Ramos (cell line): ENCODE results near the gene PRAMEF2.
"Not testable (repeated sequence)": the region's sequence is repeated elsewhere in the genome, so short reads cannot be mapped to it uniquely, and the experiment has no call there.

ENCODE experiments used
- in situ Hi-C: fragments of 300-500 bp; cut with MboI; formaldehyde crosslinking; loops from one replicate; pipeline ENCODE4 v1.14.3; 2022; ENCODE audit warnings: low sequenced_read_pairs; ENCODE audit not compliant: unreplicated experiment

Gene PRAMEF2

GRCh38 chr1:12856786-12857185 lies at the start of gene PRAMEF2:
PRAMEF2 (plus strand) TSS chr1:12857086; CDS start chr1:12859010, 1,924 bp downstream.
- in situ Hi-C loops: not testable (repeated sequence)

GRCh38 chr1:12809933-12810332 lies 47.0 kb upstream of the PRAMEF2 start:
- in situ Hi-C loops: no loop called here

- in situ Hi-C loops: no loop called here
Observed at GRCh38 chr1:12810691-12811408, 46.0 kb upstream of the PRAMEF2 start.

GRCh38 chr1:12811409-12811784 lies 45.5 kb upstream of the PRAMEF2 start:
- in situ Hi-C loops: no loop called here

GRCh38 chr1:12819061-12819460 lies 37.8 kb upstream of the PRAMEF2 start:
- in situ Hi-C loops: not testable (repeated sequence)

GRCh38 chr1:12831310-12831709 lies 25.6 kb upstream of the PRAMEF2 start, which contains the start of gene PRAMEF11:
PRAMEF11 (minus strand) TSS chr1:12831410; CDS start chr1:12828789, 2,621 bp downstream.
- in situ Hi-C loops: not testable (repeated sequence)

GRCh38 chr1:12833251-12833650 lies 23.6 kb upstream of the PRAMEF2 start:
- in situ Hi-C loops: not testable (repeated sequence)

GRCh38 chr1:12848620-12849019 lies 8.3 kb upstream of the PRAMEF2 start, which contains the start of gene HNRNPCL1:
HNRNPCL1 (minus strand) TSS chr1:12848720; CDS start chr1:12848289, 431 bp downstream.
- in situ Hi-C loops: not testable (repeated sequence)

GRCh38 chr1:12851779-12852178 lies 5.1 kb upstream of the PRAMEF2 start:
- in situ Hi-C loops: no loop called here

- in situ Hi-C loops: not testable (repeated sequence)
Observed at GRCh38 chr1:12863131-12863880, 6.4 kb downstream of the PRAMEF2 start.

GRCh38 chr1:12878453-12878852 lies 21.6 kb downstream of the PRAMEF2 start:
- in situ Hi-C loops: not testable (repeated sequence)

- in situ Hi-C loops: not testable (repeated sequence)
Observed at GRCh38 chr1:12886101-12886500, 29.2 kb downstream of the PRAMEF2 start, which contains the start of gene PRAMEF4. PRAMEF4 (minus strand) TSS chr1:12886201; CDS start chr1:12883394, 2,807 bp downstream.

- in situ Hi-C loops: not testable (repeated sequence)
Observed at GRCh38 chr1:12898170-12898569, 41.3 kb downstream of the PRAMEF2 start, which contains the start of gene PRAMEF10. PRAMEF10 (minus strand) TSS chr1:12898270; CDS start chr1:12895847, 2,423 bp downstream.

- in situ Hi-C loops: not testable (repeated sequence)
Observed at GRCh38 chr1:12899186-12899585, 42.3 kb downstream of the PRAMEF2 start.

GRCh38 chr1:12903793-12904572 lies 47.1 kb downstream of the PRAMEF2 start:
- in situ Hi-C loops: not testable (repeated sequence)
